HepG2 (cell line): ENCODE data around the gene CCL2. TPM values are rescaled to one million over a fixed set of nuclear protein-coding genes. Genes with fewer than 3 reads are reported as not detected.

Experiments used
- ATAC-seq: fragments of 200-7000 bp; cut with Tn5 transposase; 3 replicates; pipeline ENCODE4 v1.9.1; 2020; ENCODE audit warnings: mild to moderate bottlenecking, moderate library complexity
- BruUV-seq: library from RNA; stranded (reverse); fragments of 400-500 nt; replicated peaks from 2 replicates; lab custom pipeline; 2021; lab: Mats Ljungman, UMichigan
- CTCF ChIA-PET: fragments of 300-600 bp; formaldehyde crosslinking; extraction: SDS; loops from one replicate; lab custom pipeline; 2021; ENCODE audit warnings: low total read pairs, inconsistent platforms, low intra/inter-chr PET ratio; lab: Yijun Ruan, JAX
- POLR2A ChIA-PET: fragments of 350-600 bp; sonication (Branson Sonifier 250); formaldehyde crosslinking; loops from one replicate; lab custom pipeline; 2020; ENCODE audit warnings: antibody characterized with exemption, inconsistent platforms; lab: Yijun Ruan, JAX
- DNase-seq: peaks from one replicate; pipeline ENCODE4 v3.0.0-alpha.2; 2015; ENCODE audit warnings: low spot score
- FAIRE-seq: peaks from 3 replicates; lab custom pipeline; 2011; peaks lifted over from hg19 to GRCh38; lab: Jason Lieb, UNC
- H2AFZ ChIP-seq: one replicate; pipeline ENCODE4 v1.6.1; 2011; ENCODE audit warnings: low read length, inconsistent platforms
- H3K27ac ChIP-seq: fragments of 300-600 bp; 3 replicates; pipeline ENCODE4 v1.8.0; 2011; ENCODE audit warnings: mixed run types, mild to moderate bottlenecking, mixed read lengths, low read length, inconsistent platforms; ENCODE audit not compliant: insufficient read depth; ENCODE audit errors: extremely low read length
- H3K27me3 ChIP-seq, 2 experiments: fragments of 200-600 bp in 1 of 2; 2 replicates in 1 of 2; 3 replicates in 1 of 2; pipeline versions ENCODE4 v1.6.0 to v1.8.0; 2011; ENCODE audit warnings: low read length in 2 of 2, mild to moderate bottlenecking in 2 of 2, moderate library complexity in 2 of 2, inconsistent platforms in 1 of 2; ENCODE audit not compliant: insufficient read depth in 2 of 2, control insufficient read depth in 1 of 2
- H3K36me3 ChIP-seq, 2 experiments: fragments of 200-600 bp in 1 of 2; replicated peaks in 1 of 2; 2 replicates in 1 of 2; 3 replicates in 1 of 2; pipeline versions ENCODE4 v1.5.1 to v1.8.0; 2011; ENCODE audit warnings: low read length in 2 of 2, inconsistent platforms in 1 of 2; ENCODE audit not compliant: insufficient read depth in 2 of 2, control insufficient read depth in 1 of 2
- H3K4me1 ChIP-seq: 2 replicates; pipeline ENCODE4 v1.5.1; 2012; ENCODE audit warnings: low read length, inconsistent platforms; ENCODE audit not compliant: insufficient read depth
- H3K4me2 ChIP-seq: 2 replicates; pipeline ENCODE4 v1.6.0; 2011; ENCODE audit warnings: low read depth, low read length, inconsistent platforms
- H3K4me3 ChIP-seq, 3 experiments: fragments of 200-600 bp in 1 of 3; sonication (generic), shearing (Covaris generic) in 1 of 3; replicated peaks in 1 of 3; 2 replicates each; pipeline ENCODE4 v1.5.1; 2011 to 2016; ENCODE audit warnings: low read length in 3 of 3, inconsistent platforms in 2 of 3, low read depth in 2 of 3, mild to moderate bottlenecking in 2 of 3, control low read depth in 1 of 3, mixed read lengths in 1 of 3; ENCODE audit not compliant: insufficient read depth in 1 of 3
- H3K79me2 ChIP-seq: one replicate; pipeline ENCODE4 v1.6.1; 2011; ENCODE audit warnings: low read length, inconsistent platforms; ENCODE audit not compliant: insufficient read depth
- H3K9ac ChIP-seq: 2 replicates; pipeline ENCODE4 v1.6.0; 2011; ENCODE audit warnings: mild to moderate bottlenecking, low read depth, low read length, inconsistent platforms; ENCODE audit not compliant: insufficient read depth
- H3K9me3 ChIP-seq: 2 replicates; pipeline ENCODE4 v1.5.1; 2012; ENCODE audit warnings: mild to moderate bottlenecking, low read length
- H4K20me1 ChIP-seq: 2 replicates; pipeline ENCODE4 v1.6.0; 2011; ENCODE audit warnings: inconsistent platforms, mild to moderate bottlenecking, low read length, moderate library complexity; ENCODE audit not compliant: insufficient read depth
- DNMT3B ChIP-seq: conservative IDR thresholded peaks from 2 replicates; pipeline ENCODE4 v1.6.1; 2016; ENCODE audit warnings: missing biosample characterization, control low read depth
- ESRRA ChIP-seq: sonication (generic); formaldehyde crosslinking; IDR thresholded peaks from 2 replicates; pipeline ENCODE4 v1.5.1; 2020; ENCODE audit warnings: mild to moderate bottlenecking, low read depth, missing genetic modification reagents
- FOSL2 ChIP-seq: sonication (generic); formaldehyde crosslinking; IDR thresholded peaks from 2 replicates; pipeline ENCODE4 v1.4.0; 2020; ENCODE audit warnings: missing genetic modification reagents
- IRF2 ChIP-seq: IDR thresholded peaks from 2 replicates; pipeline ENCODE4 v1.6.1; 2018; ENCODE audit warnings: missing genetic modification reagents, missing compliant biosample characterization
- ISL2 ChIP-seq: sonication (generic); formaldehyde crosslinking; IDR thresholded peaks from 2 replicates; pipeline ENCODE4 v1.5.0; 2020; ENCODE audit warnings: missing genetic modification reagents
- RARG ChIP-seq: sonication (generic); formaldehyde crosslinking; IDR thresholded peaks from 2 replicates; pipeline ENCODE4 v1.4.0; 2020; ENCODE audit warnings: low read depth, mild to moderate bottlenecking, missing genetic modification reagents
- RXRB ChIP-seq: IDR thresholded peaks from 2 replicates; pipeline ENCODE4 v1.6.1; 2016; ENCODE audit warnings: borderline replicate concordance, missing genetic modification reagents, missing compliant biosample characterization
- TMF1 ChIP-seq: sonication (generic); formaldehyde crosslinking; IDR thresholded peaks from 2 replicates; pipeline ENCODE4 v1.8.1; 2022; ENCODE audit warnings: low read depth, missing genetic modification reagents
- ZKSCAN8 ChIP-seq: IDR thresholded peaks from 2 replicates; pipeline ENCODE4 v1.6.1; 2016; ENCODE audit warnings: borderline replicate concordance, missing genetic modification reagents, missing compliant biosample characterization
- ZNF382 ChIP-seq: sonication (generic); formaldehyde crosslinking; IDR thresholded peaks from 2 replicates; pipeline ENCODE4 v1.5.0; 2020; ENCODE audit warnings: missing genetic modification reagents, mild to moderate bottlenecking, borderline replicate concordance
- ZSCAN30 ChIP-seq: sonication (generic); formaldehyde crosslinking; IDR thresholded peaks from 2 replicates; pipeline ENCODE4 v1.5.0; 2020; ENCODE audit warnings: mild to moderate bottlenecking, missing genetic modification reagents
- WGBS: methylation state at CpG from one replicate; pipeline ENCODE4 v1.1.6; 2017; ENCODE audit warnings: low lambda C conversion rate; 5-methylcytosine and 5-hydroxymethylcytosine counted together
- in situ Hi-C: cut with HindIII; loops from 2 replicates; pipeline ENCODE4 v1.10.0; 2017; ENCODE audit warnings: low pct_unique_long_range_greater_than_20kb; ENCODE audit not compliant: extremely low pct_ligation_motif_present
- intact Hi-C: fragments of 100-400 bp; cut with micrococcal nuclease; formaldehyde crosslinking; loops from one replicate; pipeline ENCODE4 v1.10.0; 2022; ENCODE audit not compliant: unreplicated experiment
- polyA plus RNA-seq, 8 experiments: library from polyadenylated mRNA; depleted of rRNA in 3 of 8; stranded (reverse) in 7 of 8; unstranded in 1 of 8; fragments of >200 nt; fragmentation: Illumina TruSeq in 4 of 8; extraction: Trizol in 4 of 8; gene quantifications; 2 replicates each; pipeline versions ENCODE4 v1.2.1 to v1.2.3, GENCODE V29; 2011 to 2016; ENCODE audit warnings: low read depth in 4 of 8, missing spikeins in 1 of 8, mixed read lengths in 1 of 8; ENCODE audit not compliant: insufficient read depth in 1 of 8
- total RNA-seq, 5 experiments: library from RNA; depleted of rRNA; stranded (reverse); fragments of >200 nt; fragmentation: Illumina TruSeq; extraction: Trizol; gene quantifications; 2 replicates each; pipeline ENCODE4 v1.2.3, GENCODE V29; 2016; ENCODE audit warnings: low read depth in 1 of 5
- TF ChIP-seq, protein P1 (sequence below): sonication (generic); formaldehyde crosslinking; IDR thresholded peaks from 2 replicates; pipeline ENCODE4 v1.8.0; 2022; ENCODE audit warnings: missing genetic modification reagents, low read depth, mild to moderate bottlenecking, borderline replicate concordance
- TF ChIP-seq, protein P2 (sequence below), 2 experiments: sonication (generic) in 1 of 2; formaldehyde crosslinking in 1 of 2; IDR thresholded peaks; 2 replicates each; pipeline versions ENCODE4 v1.6.1 to v1.9.0; 2014 to 2022; ENCODE audit warnings: antibody characterized with exemption in 1 of 2, borderline replicate concordance in 1 of 2, inconsistent platforms in 1 of 2, low read depth in 1 of 2, missing genetic modification reagents in 1 of 2

Gene CCL2
- total and polyA plus RNA-seq, 2 of the 13 experiments (the other 11 are each of a cell fraction or from before 2014, with no cell fraction given), result not detected

DNA sequence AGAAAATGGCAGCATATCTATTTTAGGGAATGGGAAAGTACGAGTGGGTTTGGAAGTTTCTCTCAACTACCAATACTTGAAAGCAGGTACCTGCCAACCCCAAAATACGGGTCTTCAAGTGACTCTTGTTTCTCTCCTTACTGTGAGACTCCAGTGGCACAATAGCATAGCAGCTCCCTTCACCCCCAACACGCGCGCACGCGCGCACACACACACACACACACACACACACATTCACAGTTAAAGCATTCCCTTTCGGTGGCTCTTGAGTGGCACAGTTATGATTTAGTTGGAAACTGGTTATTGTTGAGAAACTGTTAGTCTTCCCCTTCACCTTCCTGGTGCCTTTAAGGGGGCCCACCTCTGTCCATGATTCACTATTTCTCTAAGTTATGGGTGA is 30.0 kb upstream of the CCL2 start:
- no peak overlapping the region for H3K9ac ChIP-seq
- H3K79me2 ChIP-seq, result no peaks in the 10 kb centered on the region
- no peak overlapping the region for H2AFZ ChIP-seq
- WGBS, result 48% methylated on average over 9 of the region's 9 CpGs
- H3K27ac ChIP-seq, result no peak overlapping the region
- H3K4me3 ChIP-seq, result no peak overlapping the region
- intact Hi-C loops, result no loop called here
- no peak for DNase-seq
- POLR2A ChIA-PET, result no interaction called here
- FAIRE-seq, result no peak
- no peak for ATAC-seq
- no peak overlapping the region for H3K4me2 ChIP-seq
- H3K27me3 ChIP-seq, result no peaks in the 10 kb centered on the region; a peak in 1 of 5 replicates
- in situ Hi-C loops, result no loop called here
- peaks cover 39% of the 10 kb centered on the region for H3K9me3 ChIP-seq
- BruUV-seq, result no TSS peak
- H3K4me1 ChIP-seq, result no peaks in the 10 kb centered on the region
- TF ChIP-seq TMF1 (CRISPR knock-in tag) (no peak), ISL2 (no peak), ZKSCAN8 (no peak), ZSCAN30 (CRISPR knock-in tag) (no peak), RARG (CRISPR knock-in tag) (no peak), ESRRA (CRISPR knock-in tag) (no peak), ZNF382 (CRISPR knock-in tag) (no peak)
- TF ChIP-seq, protein P1, sequence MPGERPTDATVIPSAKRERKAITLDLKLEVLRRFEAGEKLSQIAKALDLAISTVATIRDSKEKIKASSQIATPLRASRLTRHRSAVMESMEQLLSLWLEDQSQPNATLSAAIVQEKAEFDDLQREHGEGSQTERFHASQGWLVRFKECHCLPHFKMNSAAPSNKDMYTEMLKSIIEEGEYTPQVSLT (CRISPR knock-in tag), result no peak
- CTCF ChIA-PET, result no interaction called here
- H3K36me3 ChIP-seq, result no peaks in the 10 kb centered on the region
- no peaks in the 10 kb centered on the region for H4K20me1 ChIP-seq

DNA sequence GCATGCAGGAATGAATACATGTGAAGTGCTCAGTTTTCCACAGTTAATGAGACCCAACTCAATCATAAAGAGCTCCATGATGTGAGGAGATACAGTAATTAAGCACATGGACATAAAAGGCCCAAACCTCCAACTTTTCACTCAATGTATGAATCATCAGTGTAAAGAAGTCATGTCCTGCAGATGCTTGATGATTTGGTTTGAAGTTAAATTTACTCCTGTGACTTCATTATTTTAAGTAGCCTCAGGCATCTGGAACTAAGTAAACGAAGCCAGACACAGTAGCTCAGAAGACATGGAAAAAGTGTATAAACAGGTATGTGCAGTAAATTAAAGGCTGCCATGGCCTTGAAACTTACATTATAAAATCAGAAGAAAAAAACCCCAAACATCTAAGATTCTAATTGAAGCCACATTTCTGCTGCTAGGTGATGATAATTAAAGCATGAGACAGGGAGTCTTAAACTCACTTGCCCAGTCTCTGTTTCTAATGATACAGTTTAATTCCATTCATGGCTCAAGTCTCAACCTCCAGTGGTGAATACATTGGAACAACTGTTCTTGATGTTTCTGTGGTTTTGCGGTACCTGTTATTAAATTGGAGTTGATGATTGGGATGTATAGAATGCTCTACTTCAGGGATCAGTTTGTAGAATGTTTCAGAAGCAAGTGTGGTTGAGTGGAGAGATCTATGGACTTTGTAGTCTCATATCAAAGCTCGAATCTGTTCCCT is 28.9 kb upstream of the CCL2 start:
- TF ChIP-seq, protein P2, sequence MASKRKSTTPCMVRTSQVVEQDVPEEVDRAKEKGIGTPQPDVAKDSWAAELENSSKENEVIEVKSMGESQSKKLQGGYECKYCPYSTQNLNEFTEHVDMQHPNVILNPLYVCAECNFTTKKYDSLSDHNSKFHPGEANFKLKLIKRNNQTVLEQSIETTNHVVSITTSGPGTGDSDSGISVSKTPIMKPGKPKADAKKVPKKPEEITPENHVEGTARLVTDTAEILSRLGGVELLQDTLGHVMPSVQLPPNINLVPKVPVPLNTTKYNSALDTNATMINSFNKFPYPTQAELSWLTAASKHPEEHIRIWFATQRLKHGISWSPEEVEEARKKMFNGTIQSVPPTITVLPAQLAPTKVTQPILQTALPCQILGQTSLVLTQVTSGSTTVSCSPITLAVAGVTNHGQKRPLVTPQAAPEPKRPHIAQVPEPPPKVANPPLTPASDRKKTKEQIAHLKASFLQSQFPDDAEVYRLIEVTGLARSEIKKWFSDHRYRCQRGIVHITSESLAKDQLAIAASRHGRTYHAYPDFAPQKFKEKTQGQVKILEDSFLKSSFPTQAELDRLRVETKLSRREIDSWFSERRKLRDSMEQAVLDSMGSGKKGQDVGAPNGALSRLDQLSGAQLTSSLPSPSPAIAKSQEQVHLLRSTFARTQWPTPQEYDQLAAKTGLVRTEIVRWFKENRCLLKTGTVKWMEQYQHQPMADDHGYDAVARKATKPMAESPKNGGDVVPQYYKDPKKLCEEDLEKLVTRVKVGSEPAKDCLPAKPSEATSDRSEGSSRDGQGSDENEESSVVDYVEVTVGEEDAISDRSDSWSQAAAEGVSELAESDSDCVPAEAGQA (IDR thresholded peaks at IDR 0.05; ENCODE audit: low read depth), result no peak
- TF ChIP-seq, protein P2 (CRISPR knock-in tag; IDR thresholded peaks at IDR 0.05; ENCODE audit: borderline replicate concordance), result no peak
- no peak for TF ChIP-seq IRF2 (CRISPR knock-in tag)
- TF ChIP-seq FOSL2, result no peak
- TF ChIP-seq DNMT3B (CRISPR knock-in tag), result no peak
- no peak for TF ChIP-seq RXRB
- H4K20me1 ChIP-seq, result no peaks in the 10 kb centered on the region
- H2AFZ ChIP-seq, result no peak overlapping the region
- no peak overlapping the region for H3K9ac ChIP-seq
- POLR2A ChIA-PET, result no interaction called here
- no peaks in the 10 kb centered on the region; a peak in 1 of 5 replicates for H3K27me3 ChIP-seq
- H3K9me3 ChIP-seq, result peaks cover 40% of the 10 kb centered on the region
- no peak overlapping the region for H3K4me2 ChIP-seq
- H3K27ac ChIP-seq, result no peak overlapping the region
- WGBS, result 30% methylated on average over 3 of the region's 3 CpGs
- in situ Hi-C loops, result no loop called here
- no TSS peak for BruUV-seq
- CTCF ChIA-PET, result no interaction called here
- FAIRE-seq, result no peak
- intact Hi-C loops, result no loop called here
- DNase-seq, result no peak
- no peaks in the 10 kb centered on the region for H3K4me1 ChIP-seq
- no peak for ATAC-seq
- no peak overlapping the region for H3K4me3 ChIP-seq
- H3K36me3 ChIP-seq, result no peaks in the 10 kb centered on the region
- H3K79me2 ChIP-seq, result no peaks in the 10 kb centered on the region
